SU-DHL-6 (cell line): ENCODE results near the gene CNOT4.
A peak's percentile ranks its signal among the peaks of the same experiment; 100 is the strongest.

Experiments
- H2AFZ ChIP-seq: fragments of 200-600 bp; sonication (generic); 2 replicates; pipeline ENCODE4 v1.6.1; 2014; ENCODE audit warnings: low read depth, mild to moderate bottlenecking, moderate library complexity, mixed read lengths, antibody characterized with exemption, low read length; ENCODE audit not compliant: severe bottlenecking
- H3F3A ChIP-seq: fragments of 200-600 bp; shearing (Covaris generic); 2 replicates; pipeline ENCODE4 v1.6.0; 2016; ENCODE audit warnings: antibody characterized with exemption, mild to moderate bottlenecking; ENCODE audit not compliant: insufficient read depth
- H3K27ac ChIP-seq: fragments of 200-600 bp; sonication (generic); 2 replicates; pipeline ENCODE4 v1.5.1; 2016; ENCODE audit warnings: low read depth, mild to moderate bottlenecking, low read length, moderate library complexity, mixed read lengths
- H3K27me3 ChIP-seq: fragments of 200-600 bp; sonication (generic), shearing (Covaris generic); 2 replicates; pipeline ENCODE4 v1.6.0; 2014; ENCODE audit warnings: mild to moderate bottlenecking, low read length
- H3K36me3 ChIP-seq: fragments of 200-600 bp; sonication (generic); 2 replicates; pipeline ENCODE4 v1.6.1; 2014; ENCODE audit warnings: mild to moderate bottlenecking, low read length, mixed read lengths
- H3K4me2 ChIP-seq: fragments of 300-600, 200-600 bp; shearing (Covaris generic), sonication (generic); 2 replicates; pipeline ENCODE4 v1.6.0; 2014; ENCODE audit warnings: low read length, low read depth, mild to moderate bottlenecking; ENCODE audit not compliant: poor library complexity, severe bottlenecking
- H3K4me3 ChIP-seq: fragments of 200-600 bp; sonication (generic); 2 replicates; pipeline ENCODE4 v1.5.1; 2014; ENCODE audit warnings: antibody characterized with exemption, low read length, mild to moderate bottlenecking, mixed read lengths; ENCODE audit not compliant: insufficient read depth, poor library complexity, severe bottlenecking
- H3K79me2 ChIP-seq: fragments of 200-600 bp; sonication (generic); 2 replicates; pipeline ENCODE4 v1.6.1; 2014; ENCODE audit warnings: mild to moderate bottlenecking, low read length, moderate library complexity; ENCODE audit not compliant: insufficient read depth
- H3K9ac ChIP-seq: fragments of 200-600 bp; sonication (generic); 2 replicates; pipeline ENCODE4 v1.7.0; 2014; ENCODE audit warnings: mild to moderate bottlenecking, low read length
- H3K9me2 ChIP-seq: fragments of 200-600 bp; sonication (generic); replicated peaks from 2 replicates; pipeline ENCODE4 v1.6.1; 2014; ENCODE audit warnings: low read length; ENCODE audit not compliant: insufficient read depth
- H3K9me3 ChIP-seq: fragments of 200-600 bp; sonication (generic); 2 replicates; pipeline ENCODE4 v1.6.1; 2014; ENCODE audit warnings: low read length, mixed read lengths; ENCODE audit not compliant: insufficient read depth
- H4K20me1 ChIP-seq: fragments of 200-600 bp; sonication (generic); 2 replicates; pipeline ENCODE4 v1.6.1; 2014; ENCODE audit warnings: low read depth, mild to moderate bottlenecking, antibody characterized with exemption, low read length, moderate library complexity, mixed read lengths
- CTCF ChIP-seq: fragments of 200-600 bp; sonication (generic); IDR thresholded peaks from one replicate; pipeline ENCODE4 v1.5.1; 2017; ENCODE audit warnings: antibody characterized with exemption, mild to moderate bottlenecking, low read length, moderate library complexity; ENCODE audit not compliant: insufficient read depth, poor library complexity, severe bottlenecking
- EZH2phosphoT487 ChIP-seq: fragments of 200-600 bp; sonication (generic), shearing (Covaris generic); conservative IDR thresholded peaks from 2 replicates; pipeline ENCODE4 v1.6.1; 2018; ENCODE audit warnings: mild to moderate bottlenecking, antibody characterized with exemption, low read length, moderate library complexity, mixed read lengths

The CNOT4 gene

GRCh38 chr7:135509589-135509838, 388 bp downstream of the CNOT4 start:
- Histone ChIP-seq H2AFZ (peak overlapping the region; percentile 42), H3K4me2 (peak overlapping the region; percentile 86), H3K36me3 (no peaks in the 10 kb centered on the region), H3K4me3 (peak overlapping the region; percentile 78), H3K27ac (peak overlapping the region; percentile 77), H3K79me2 (peaks cover 52% of the 10 kb centered on the region), H4K20me1 (no peaks in the 10 kb centered on the region), H3K9me2 (no peaks in the 10 kb centered on the region), H3K27me3 (no peaks in the 10 kb centered on the region), H3F3A (peaks cover 6% of the 10 kb centered on the region; the same call in 1 of the 2 replicates), H3K9ac (peak overlapping the region; percentile 80), H3K9me3 (no peaks in the 10 kb centered on the region)
- TF ChIP-seq EZH2phosphoT487 (no peak), CTCF (no peak)

GRCh38 chr7:135508883-135509588, 866 bp downstream of the CNOT4 start:
- Histone ChIP-seq H4K20me1 (no peaks in the 10 kb centered on the region), H3F3A (peaks cover 6% of the 10 kb centered on the region; the same call in 1 of the 2 replicates), H3K36me3 (no peaks in the 10 kb centered on the region), H3K4me2 (peak overlapping the region; percentile 86), H3K9me2 (no peaks in the 10 kb centered on the region), H3K9ac (peak overlapping the region; percentile 80), H3K9me3 (no peaks in the 10 kb centered on the region), H3K4me3 (peak overlapping the region; percentile 78), H2AFZ (no peak overlapping the region), H3K79me2 (peaks cover 53% of the 10 kb centered on the region), H3K27me3 (no peaks in the 10 kb centered on the region), H3K27ac (peak overlapping the region; percentile 77)
- TF ChIP-seq EZH2phosphoT487 (no peak), CTCF (no peak)

GRCh38 chr7:135501402-135501801, 8.5 kb downstream of the CNOT4 start:
- H3K9me3 ChIP-seq, result no peaks in the 10 kb centered on the region
- H3K4me3 ChIP-seq, result no peak overlapping the region
- no peak overlapping the region for H3K4me2 ChIP-seq
- no peaks in the 10 kb centered on the region for H3K36me3 ChIP-seq
- no peak for TF ChIP-seq CTCF
- TF ChIP-seq EZH2phosphoT487, result no peak
- H3K27ac ChIP-seq, result no peak overlapping the region
- H4K20me1 ChIP-seq, result peaks cover 23% of the 10 kb centered on the region
- H3K27me3 ChIP-seq, result no peaks in the 10 kb centered on the region
- H3K9me2 ChIP-seq, result no peaks in the 10 kb centered on the region
- no peaks in the 10 kb centered on the region for H3F3A ChIP-seq
- no peak overlapping the region for H3K9ac ChIP-seq
- peaks cover 95% of the 10 kb centered on the region for H3K79me2 ChIP-seq
- no peak overlapping the region for H2AFZ ChIP-seq
